Measurements from ENCODE around the gene LIPI.

DNA sequence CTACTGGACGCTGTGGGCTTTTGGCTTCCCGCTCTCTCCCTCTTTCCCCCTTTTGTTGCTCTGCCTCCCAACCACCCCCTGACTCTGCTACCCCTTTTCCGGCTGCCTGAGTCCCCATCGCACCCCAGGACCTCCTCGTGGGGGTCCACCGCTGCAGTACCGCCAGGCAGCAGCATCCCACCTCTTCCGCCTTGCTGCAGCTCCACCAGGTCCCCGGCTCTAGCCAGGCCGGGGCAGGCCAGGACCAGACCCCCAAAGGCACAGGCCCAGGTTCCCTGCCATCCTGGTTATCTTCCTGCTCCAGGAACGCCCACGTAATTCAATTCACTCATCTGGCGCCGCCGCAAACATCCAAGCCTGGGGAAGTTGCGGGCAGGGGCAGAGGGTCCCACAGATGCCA is 139.8 kb downstream of the LIPI start:
- TF ChIP-seq CTCF (conservative IDR thresholded peaks at IDR 0.05; ENCODE audit: low read depth in 2 of 2) (no peak), NANOG (IDR thresholded peaks at IDR 0.05; ENCODE audit: borderline replicate concordance) (no peak), ZNF331 (CRISPR knock-in tag; IDR thresholded peaks at IDR 0.05; ENCODE audit: low read depth) (no peak), ZNF462 (CRISPR knock-in tag; IDR thresholded peaks at IDR 0.05) (no peak), EZH2phosphoT487 (IDR thresholded peaks at IDR 0.05; ENCODE audit: unreplicated experiment) (no peak)
- TF ChIP-seq, protein P1, sequence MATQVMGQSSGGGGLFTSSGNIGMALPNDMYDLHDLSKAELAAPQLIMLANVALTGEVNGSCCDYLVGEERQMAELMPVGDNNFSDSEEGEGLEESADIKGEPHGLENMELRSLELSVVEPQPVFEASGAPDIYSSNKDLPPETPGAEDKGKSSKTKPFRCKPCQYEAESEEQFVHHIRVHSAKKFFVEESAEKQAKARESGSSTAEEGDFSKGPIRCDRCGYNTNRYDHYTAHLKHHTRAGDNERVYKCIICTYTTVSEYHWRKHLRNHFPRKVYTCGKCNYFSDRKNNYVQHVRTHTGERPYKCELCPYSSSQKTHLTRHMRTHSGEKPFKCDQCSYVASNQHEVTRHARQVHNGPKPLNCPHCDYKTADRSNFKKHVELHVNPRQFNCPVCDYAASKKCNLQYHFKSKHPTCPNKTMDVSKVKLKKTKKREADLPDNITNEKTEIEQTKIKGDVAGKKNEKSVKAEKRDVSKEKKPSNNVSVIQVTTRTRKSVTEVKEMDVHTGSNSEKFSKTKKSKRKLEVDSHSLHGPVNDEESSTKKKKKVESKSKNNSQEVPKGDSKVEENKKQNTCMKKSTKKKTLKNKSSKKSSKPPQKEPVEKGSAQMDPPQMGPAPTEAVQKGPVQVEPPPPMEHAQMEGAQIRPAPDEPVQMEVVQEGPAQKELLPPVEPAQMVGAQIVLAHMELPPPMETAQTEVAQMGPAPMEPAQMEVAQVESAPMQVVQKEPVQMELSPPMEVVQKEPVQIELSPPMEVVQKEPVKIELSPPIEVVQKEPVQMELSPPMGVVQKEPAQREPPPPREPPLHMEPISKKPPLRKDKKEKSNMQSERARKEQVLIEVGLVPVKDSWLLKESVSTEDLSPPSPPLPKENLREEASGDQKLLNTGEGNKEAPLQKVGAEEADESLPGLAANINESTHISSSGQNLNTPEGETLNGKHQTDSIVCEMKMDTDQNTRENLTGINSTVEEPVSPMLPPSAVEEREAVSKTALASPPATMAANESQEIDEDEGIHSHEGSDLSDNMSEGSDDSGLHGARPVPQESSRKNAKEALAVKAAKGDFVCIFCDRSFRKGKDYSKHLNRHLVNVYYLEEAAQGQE (IDR thresholded peaks at IDR 0.05; ENCODE audit: unreplicated experiment) = no peak

Measured in GM23338 (cell line).